ENCODE measurements around the gene SCARB1.
A peak's percentile ranks its signal among the peaks of the same experiment; 100 is the strongest.

The SCARB1 gene

DNA sequence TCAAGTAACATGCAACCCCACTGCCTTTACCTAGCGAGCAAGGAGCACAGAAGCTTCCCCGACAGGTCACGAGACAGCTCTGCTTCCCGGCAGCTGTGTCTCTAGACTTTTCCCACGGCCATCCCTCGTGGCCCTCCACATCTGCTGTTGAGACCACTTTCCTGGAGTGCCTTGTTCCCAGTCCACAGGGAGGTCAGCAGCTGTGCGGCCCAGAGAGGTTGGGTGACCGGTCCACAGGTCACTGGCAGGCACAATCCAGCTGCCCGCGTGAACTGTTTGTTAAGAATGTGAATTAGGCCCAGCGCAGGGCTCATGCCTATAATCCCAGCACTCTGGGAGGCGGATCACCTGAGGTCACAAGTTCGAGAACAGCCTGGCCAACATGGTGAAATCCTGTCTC lies 71.5 kb downstream of the SCARB1 start:
- DNase-seq (ENCODE audit: low spot score): no peak
- POLR2A ChIA-PET (ENCODE audit: low non-redundant PET): no interaction called here
- no peak overlapping the region for H3K27ac ChIP-seq
- CTCF ChIA-PET: no interaction called here
- no peak for TF ChIP-seq CTCF (conservative IDR thresholded peaks at IDR 0.05; ENCODE audit: low read depth)

GRCh38 chr12:124790650-124791400 lies 72.8 kb downstream of the SCARB1 start:
- peak overlapping the region; percentile 17; the same call in 1 of the 2 replicates for H3K27ac ChIP-seq
- no peak for TF ChIP-seq CTCF (conservative IDR thresholded peaks at IDR 0.05; ENCODE audit: low read depth)
- DNase-seq (ENCODE audit: low spot score): no peak
- ChIA-PET POLR2A (ENCODE audit: low non-redundant PET) (no interaction called here), CTCF (no interaction called here)

DNA sequence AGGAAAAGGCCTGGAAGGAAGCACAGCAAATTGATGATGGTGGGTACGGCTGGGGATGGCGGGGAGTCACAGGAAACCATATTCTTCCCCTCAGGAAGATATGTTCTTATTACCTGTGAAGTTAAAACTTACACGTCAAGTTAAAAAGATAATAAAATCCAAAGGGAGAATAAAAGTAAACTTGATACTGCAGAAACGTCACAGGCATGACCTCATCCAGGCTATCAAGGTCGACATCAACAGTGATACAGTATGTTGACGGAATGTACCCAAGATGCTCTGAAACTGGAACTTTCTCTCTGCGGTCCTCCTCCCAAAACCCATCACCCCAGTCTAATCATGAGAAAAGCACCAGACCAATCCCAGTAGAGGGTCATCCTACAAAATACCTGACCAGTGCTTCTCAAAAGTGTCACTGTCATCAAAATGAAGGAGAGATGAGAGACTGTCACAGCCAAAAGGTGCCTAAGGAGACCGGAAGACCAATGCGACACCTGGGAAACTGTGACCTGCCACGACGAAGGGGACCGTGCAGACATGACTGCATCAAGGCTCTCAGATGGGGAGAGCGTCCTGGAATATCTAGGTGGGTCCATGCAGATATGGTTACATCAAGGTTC lies 74.6 kb downstream of the SCARB1 start:
- no peak overlapping the region for H3K27ac ChIP-seq
- ChIA-PET POLR2A (ENCODE audit: low non-redundant PET) (no interaction called here), CTCF (no interaction called here)
- DNase-seq (ENCODE audit: low spot score): no peak
- no peak for TF ChIP-seq CTCF (conservative IDR thresholded peaks at IDR 0.05; ENCODE audit: low read depth)

DNA sequence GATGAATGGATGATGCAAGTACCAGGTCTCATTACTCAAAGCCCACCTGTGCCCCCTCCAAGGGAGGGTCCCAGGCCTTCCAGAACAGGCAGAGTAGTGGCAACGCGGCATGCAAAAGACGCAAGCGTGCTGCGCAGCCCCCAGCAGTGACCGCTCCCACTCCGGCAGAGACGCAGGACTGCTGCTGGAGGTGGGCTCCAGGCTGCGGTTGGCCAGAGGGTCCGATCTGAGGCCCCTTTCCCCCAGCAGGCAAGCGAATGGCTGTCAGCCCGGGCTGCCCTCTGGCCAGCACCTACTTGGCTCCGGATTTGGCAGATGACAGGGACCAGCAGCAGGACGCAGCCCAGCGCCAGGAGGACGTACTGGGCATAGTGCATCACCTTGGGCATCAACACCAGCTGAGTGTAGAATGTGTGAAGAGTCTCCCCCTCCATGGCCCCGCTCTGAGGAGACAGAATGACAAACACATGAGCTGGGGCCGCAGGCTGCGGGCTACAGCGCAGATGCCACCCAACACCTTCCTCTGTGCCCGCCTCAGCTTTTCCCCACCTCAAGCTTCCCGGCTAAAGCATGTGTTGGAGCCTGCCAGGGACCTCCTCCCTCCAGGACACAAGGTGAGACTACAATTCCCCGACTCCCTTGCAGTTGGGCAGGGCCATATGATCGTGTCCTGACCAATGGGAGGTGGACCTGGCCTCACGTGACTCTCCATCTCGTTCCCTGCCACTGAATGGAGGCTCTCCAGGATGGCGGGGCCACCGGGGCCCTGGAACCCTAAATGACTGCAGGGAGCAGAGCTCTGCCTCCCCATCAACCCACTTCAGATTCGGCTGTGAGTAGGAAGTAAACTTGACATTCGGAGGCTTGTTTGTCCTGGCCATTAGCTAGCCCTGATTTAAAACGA lies 77.4 kb downstream of the SCARB1 start:
- ChIA-PET POLR2A (ENCODE audit: low non-redundant PET) (no interaction called here), CTCF (no interaction called here)
- no peak overlapping the region for H3K27ac ChIP-seq
- no peak for TF ChIP-seq CTCF (conservative IDR thresholded peaks at IDR 0.05; ENCODE audit: low read depth)
- no peak for DNase-seq (ENCODE audit: low spot score)

GRCh38 chr12:124784871-124785572 lies 78.6 kb downstream of the SCARB1 start:
- DNase-seq (ENCODE audit: low spot score): no peak
- no peak overlapping the region for H3K27ac ChIP-seq
- CTCF ChIA-PET: no interaction called here
- no peak for TF ChIP-seq CTCF (conservative IDR thresholded peaks at IDR 0.05; ENCODE audit: low read depth)
- POLR2A ChIA-PET (ENCODE audit: low non-redundant PET): no interaction called here

- no peak for DNase-seq (ENCODE audit: low spot score)
- peak overlapping the region; percentile 3; the same call in 1 of the 2 replicates for H3K27ac ChIP-seq
- ChIA-PET POLR2A (ENCODE audit: low non-redundant PET) (no interaction called here), CTCF (interaction anchor here (0.7 to 0.9 kb wide), 2 partner anchors 11 to 384 kb away, joined by 3 to 4 read pairs; no protein-coding TSS in a partner anchor)
- no peak for TF ChIP-seq CTCF (conservative IDR thresholded peaks at IDR 0.05; ENCODE audit: low read depth)
Measured at GRCh38 chr12:124783087-124783486, 80.6 kb downstream of the SCARB1 start.

Measured in RWPE1 (cell line).